SK-N-MC (cell line): ENCODE results near the gene ALDH3B2.

Source experiments
- EZH2 ChIP-seq: fragments of 200-600 bp; sonication (generic); IDR thresholded peaks from one replicate; pipeline ENCODE4 v1.6.1; 2017; ENCODE audit warnings: antibody characterized with exemption
- FOXP2 ChIP-seq: optimal IDR thresholded peaks from 2 replicates; pipeline ENCODE3; 2011; ENCODE audit warnings: mild to moderate bottlenecking, moderate library complexity; ENCODE audit not compliant: insufficient read depth; ENCODE audit errors: extremely low read length, control extremely low read depth
- POLR2AphosphoS5 ChIP-seq: IDR thresholded peaks from 2 replicates; pipeline ENCODE4 v1.6.1; 2012; ENCODE audit warnings: mild to moderate bottlenecking, low read depth, low read length, borderline replicate concordance

DNA sequence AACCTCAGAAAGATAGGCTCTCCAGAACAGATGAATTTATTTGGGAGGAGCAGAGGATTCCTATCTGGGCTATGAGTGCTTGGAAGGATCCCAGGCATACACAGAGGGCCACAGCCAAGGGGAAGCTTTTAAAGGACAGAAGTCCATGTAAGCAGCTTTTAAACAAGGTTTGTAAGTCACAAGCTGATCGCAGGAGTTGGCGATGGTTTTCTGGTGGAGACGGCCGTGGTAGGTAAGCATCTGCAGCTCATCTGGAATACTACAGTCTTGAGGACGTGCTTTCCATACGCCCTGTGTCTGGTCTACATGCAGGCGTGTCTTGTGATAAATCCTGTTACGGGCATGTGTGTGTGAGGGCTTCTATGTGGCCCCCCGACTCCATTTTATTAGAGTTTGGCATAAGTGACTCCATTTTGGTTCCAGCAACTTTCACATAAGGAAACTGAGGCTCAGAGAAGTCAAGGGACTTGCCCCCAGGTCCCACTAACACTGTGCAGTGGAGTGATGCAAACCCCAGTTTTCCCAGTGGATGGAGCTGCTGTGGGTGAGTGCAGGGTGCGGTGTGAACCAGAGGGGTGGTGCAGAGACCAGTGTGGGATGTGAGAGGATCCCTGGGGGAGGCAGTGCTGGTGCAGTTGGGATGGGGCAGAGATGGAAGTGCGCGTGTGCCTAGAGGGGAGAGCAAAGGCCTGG lies 12.1 kb downstream of the ALDH3B2 start:
- TF ChIP-seq POLR2AphosphoS5 (no peak), EZH2 (no peak), FOXP2 (no peak)
